DOHH2 (cell line): ENCODE data around the gene MSL3B.

ENCODE experiments used
- H3F3A ChIP-seq: fragments of 200-600 bp; sonication (generic), shearing (Covaris generic); 2 replicates; pipeline ENCODE4 v1.6.0; 2016; ENCODE audit warnings: antibody characterized with exemption, mild to moderate bottlenecking; ENCODE audit not compliant: control insufficient read depth, insufficient read depth
- H3K27ac ChIP-seq: fragments of 200-600 bp; sonication (generic); 2 replicates; pipeline ENCODE4 v1.5.1; 2014; ENCODE audit warnings: low read depth, mild to moderate bottlenecking, low read length, moderate library complexity
- H3K27me3 ChIP-seq: fragments of 200-600 bp; sonication (generic); 2 replicates; pipeline ENCODE4 v1.6.1; 2014; ENCODE audit warnings: mild to moderate bottlenecking, low read length, mixed read lengths; ENCODE audit not compliant: control insufficient read depth
- H3K36me3 ChIP-seq: fragments of 200-600 bp; sonication (generic); 2 replicates; pipeline ENCODE4 v1.6.1; 2014; ENCODE audit warnings: mild to moderate bottlenecking, low read length, moderate library complexity, mixed read lengths; ENCODE audit not compliant: control insufficient read depth
- H3K4me1 ChIP-seq: fragments of 200-600 bp; sonication (generic); 2 replicates; pipeline ENCODE4 v1.6.1; 2014; ENCODE audit warnings: mild to moderate bottlenecking, low read length, mixed read lengths; ENCODE audit not compliant: control insufficient read depth
- H3K4me2 ChIP-seq: fragments of 200-600 bp; sonication (generic); 2 replicates; pipeline ENCODE4 v1.6.0; 2014; ENCODE audit warnings: mild to moderate bottlenecking, low read length, moderate library complexity
- H3K4me3 ChIP-seq: fragments of 200-600 bp; sonication (generic); 2 replicates; pipeline ENCODE4 v1.5.1; 2014; ENCODE audit warnings: mild to moderate bottlenecking, low read length, mixed read lengths
- H3K79me2 ChIP-seq: fragments of 200-600 bp; sonication (generic); 2 replicates; pipeline ENCODE4 v1.6.1; 2014; ENCODE audit warnings: mild to moderate bottlenecking, low read length, mixed read lengths; ENCODE audit not compliant: control insufficient read depth
- H3K9me2 ChIP-seq: fragments of 200-600 bp; sonication (generic); replicated peaks from 2 replicates; pipeline ENCODE4 v1.6.1; 2014; ENCODE audit warnings: mild to moderate bottlenecking, low read length, mixed read lengths; ENCODE audit not compliant: control insufficient read depth
- H3K9me3 ChIP-seq: fragments of 200-600 bp; sonication (generic); 2 replicates; pipeline ENCODE4 v1.6.1; 2014; ENCODE audit warnings: antibody characterized with exemption, low read length, mixed read lengths; ENCODE audit not compliant: control insufficient read depth, insufficient read depth
- H4K20me1 ChIP-seq: fragments of 200-600 bp; sonication (generic); 2 replicates; pipeline ENCODE4 v1.6.0; 2014; ENCODE audit warnings: low read depth, mild to moderate bottlenecking, antibody characterized with exemption, low read length, moderate library complexity; ENCODE audit not compliant: control insufficient read depth, insufficient read depth
- EZH2phosphoT487 ChIP-seq: fragments of 200-600 bp; sonication (generic); IDR thresholded peaks from 2 replicates; pipeline ENCODE4 v1.6.1; 2017; ENCODE audit warnings: borderline replicate concordance, mild to moderate bottlenecking, antibody characterized with exemption, low read length, moderate library complexity, mixed read lengths
- TF ChIP-seq, protein P1 (sequence below): fragments of 200-600 bp; sonication (generic); IDR thresholded peaks from one replicate; pipeline ENCODE4 v1.5.1; 2014; ENCODE audit warnings: antibody characterized with exemption, mild to moderate bottlenecking, low read depth, low read length; ENCODE audit not compliant: poor library complexity, severe bottlenecking

Gene MSL3B

DNA sequence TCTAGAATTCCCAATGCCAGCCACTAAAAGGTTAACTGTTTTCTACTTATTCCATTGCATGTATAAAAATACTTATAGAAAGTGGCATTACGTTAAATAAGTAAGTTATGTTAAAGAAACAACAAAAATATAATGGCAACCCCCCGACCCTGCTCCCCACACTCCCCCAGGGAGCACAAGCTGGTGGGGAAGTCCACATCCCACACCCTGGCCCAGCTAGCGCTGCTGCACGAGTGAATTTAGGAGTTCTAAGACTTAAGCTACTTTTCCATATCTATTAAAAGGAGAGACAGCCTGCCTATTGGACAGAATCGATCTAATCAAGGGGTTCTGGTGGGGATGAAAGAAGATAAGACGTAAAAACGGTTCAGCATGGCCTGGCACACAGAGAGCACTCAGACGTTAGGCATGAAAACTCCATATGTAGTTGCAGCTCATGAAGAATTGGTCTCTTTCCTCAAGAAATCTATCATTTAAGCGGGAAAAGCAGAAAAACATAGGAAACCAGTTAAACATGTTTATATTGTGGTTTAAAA, 30.4 kb downstream of the MSL3B start:
- peaks cover 34% of the 10 kb centered on the region for H4K20me1 ChIP-seq
- no peaks in the 10 kb centered on the region for H3K9me2 ChIP-seq
- no peaks in the 10 kb centered on the region for H3K4me1 ChIP-seq
- H3F3A ChIP-seq: peaks cover 20% of the 10 kb centered on the region
- no peak overlapping the region for H3K4me3 ChIP-seq
- no peak overlapping the region for H3K27ac ChIP-seq
- no peak for TF ChIP-seq EZH2phosphoT487
- TF ChIP-seq, protein P1, sequence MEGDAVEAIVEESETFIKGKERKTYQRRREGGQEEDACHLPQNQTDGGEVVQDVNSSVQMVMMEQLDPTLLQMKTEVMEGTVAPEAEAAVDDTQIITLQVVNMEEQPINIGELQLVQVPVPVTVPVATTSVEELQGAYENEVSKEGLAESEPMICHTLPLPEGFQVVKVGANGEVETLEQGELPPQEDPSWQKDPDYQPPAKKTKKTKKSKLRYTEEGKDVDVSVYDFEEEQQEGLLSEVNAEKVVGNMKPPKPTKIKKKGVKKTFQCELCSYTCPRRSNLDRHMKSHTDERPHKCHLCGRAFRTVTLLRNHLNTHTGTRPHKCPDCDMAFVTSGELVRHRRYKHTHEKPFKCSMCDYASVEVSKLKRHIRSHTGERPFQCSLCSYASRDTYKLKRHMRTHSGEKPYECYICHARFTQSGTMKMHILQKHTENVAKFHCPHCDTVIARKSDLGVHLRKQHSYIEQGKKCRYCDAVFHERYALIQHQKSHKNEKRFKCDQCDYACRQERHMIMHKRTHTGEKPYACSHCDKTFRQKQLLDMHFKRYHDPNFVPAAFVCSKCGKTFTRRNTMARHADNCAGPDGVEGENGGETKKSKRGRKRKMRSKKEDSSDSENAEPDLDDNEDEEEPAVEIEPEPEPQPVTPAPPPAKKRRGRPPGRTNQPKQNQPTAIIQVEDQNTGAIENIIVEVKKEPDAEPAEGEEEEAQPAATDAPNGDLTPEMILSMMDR: no peak
- H3K36me3 ChIP-seq: peaks cover 87% of the 10 kb centered on the region
- no peak overlapping the region for H3K4me2 ChIP-seq
- H3K27me3 ChIP-seq: no peaks in the 10 kb centered on the region
- H3K9me3 ChIP-seq: no peaks in the 10 kb centered on the region
- peaks cover 68% of the 10 kb centered on the region for H3K79me2 ChIP-seq

DNA sequence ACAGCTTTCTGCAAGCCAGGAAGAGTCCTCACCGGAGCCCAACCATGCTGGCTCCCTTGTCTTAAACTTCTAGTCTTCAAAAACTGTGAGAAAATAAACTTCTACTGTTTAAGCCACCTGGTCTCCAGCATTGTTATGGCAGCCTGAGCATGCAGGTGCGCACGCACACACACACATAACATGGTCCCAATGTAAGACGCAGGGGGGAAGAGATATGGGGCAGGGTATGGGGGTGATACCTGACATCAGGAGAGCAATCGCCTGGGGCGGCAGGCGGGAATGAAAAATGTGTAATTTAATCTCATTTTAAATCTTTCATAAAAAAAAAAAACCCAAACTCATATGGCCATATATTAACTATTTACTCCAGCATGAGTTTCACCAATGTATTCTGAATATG, 31.8 kb downstream of the MSL3B start:
- TF ChIP-seq, protein P1: no peak
- TF ChIP-seq EZH2phosphoT487: no peak
- no peak overlapping the region for H3K4me3 ChIP-seq
- H3K79me2 ChIP-seq: peaks cover 54% of the 10 kb centered on the region
- no peaks in the 10 kb centered on the region for H3K27me3 ChIP-seq
- H3K4me1 ChIP-seq: peaks cover 2% of the 10 kb centered on the region
- H3K27ac ChIP-seq: no peak overlapping the region
- no peak overlapping the region for H3K4me2 ChIP-seq
- peaks cover 34% of the 10 kb centered on the region for H4K20me1 ChIP-seq
- H3K9me3 ChIP-seq: no peaks in the 10 kb centered on the region
- H3K36me3 ChIP-seq: peaks cover 73% of the 10 kb centered on the region
- no peaks in the 10 kb centered on the region for H3K9me2 ChIP-seq
- H3F3A ChIP-seq: peaks cover 20% of the 10 kb centered on the region

DNA sequence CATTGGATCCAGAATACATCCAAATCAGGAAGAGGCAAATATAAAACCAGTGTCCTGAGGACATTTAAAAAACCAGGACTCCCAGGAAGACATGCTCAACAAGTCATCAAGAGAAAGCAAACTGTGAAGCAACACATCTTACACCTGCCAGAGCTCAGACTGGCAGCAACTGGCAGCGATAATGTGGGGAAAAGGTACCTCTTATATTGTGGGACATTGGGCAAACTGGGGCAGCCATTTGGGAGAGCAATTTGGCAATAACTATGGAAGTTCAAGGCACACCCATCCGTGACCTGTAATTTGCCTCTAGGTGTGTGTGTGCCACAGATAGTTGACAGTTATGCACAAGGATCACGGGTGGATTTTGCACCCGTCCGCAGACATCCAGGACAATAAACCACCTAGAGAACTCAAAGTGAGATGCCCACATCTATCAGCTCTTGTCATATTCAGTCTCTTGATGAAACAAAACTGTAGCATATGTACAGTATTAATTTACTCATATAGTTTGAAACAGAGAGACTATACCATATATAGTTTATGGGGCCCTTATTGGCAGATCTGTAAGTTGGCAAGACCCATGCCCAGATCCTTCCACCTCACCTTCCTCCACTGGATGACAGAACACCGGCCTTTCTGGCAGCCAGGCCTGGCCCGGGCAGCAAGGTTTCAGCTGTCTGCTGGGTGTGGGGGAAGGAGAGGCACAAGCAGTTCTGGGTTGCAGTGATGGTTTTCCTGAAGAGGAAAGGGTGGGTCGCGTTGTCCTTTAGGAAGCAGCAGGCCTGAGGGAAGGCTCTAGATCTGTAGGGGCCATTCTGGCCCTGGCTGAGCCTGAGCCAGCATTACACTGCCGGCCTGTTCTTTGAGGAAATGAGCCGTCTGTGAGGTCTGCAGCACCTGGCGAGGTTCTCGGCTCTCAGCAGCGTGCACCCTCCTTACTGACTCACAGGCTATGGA, 32.7 kb downstream of the MSL3B start:
- no peak overlapping the region for H3K4me3 ChIP-seq
- peaks cover 46% of the 10 kb centered on the region for H3K79me2 ChIP-seq
- peaks cover 11% of the 10 kb centered on the region for H3K4me1 ChIP-seq

More for the DNA sequence above, 32.7 kb downstream of the MSL3B start:
- Histone ChIP-seq H3K27me3 (no peaks in the 10 kb centered on the region), H3K4me2 (no peak overlapping the region), H3K36me3 (peaks cover 65% of the 10 kb centered on the region), H3K9me3 (no peaks in the 10 kb centered on the region), H3F3A (peaks cover 20% of the 10 kb centered on the region), H3K9me2 (no peaks in the 10 kb centered on the region), H3K27ac (no peak overlapping the region), H4K20me1 (peaks cover 30% of the 10 kb centered on the region)
- TF ChIP-seq, protein P1: no peak
- TF ChIP-seq EZH2phosphoT487: no peak
